GM18858 (cell line): ENCODE measurements around the gene CARD16.
"Not testable (repeated sequence)": the region's sequence is repeated elsewhere in the genome, so short reads cannot be mapped to it uniquely, and the experiment has no call there.

Source experiments
- ATAC-seq: cut with Tn5 transposase; IDR thresholded peaks from one replicate; pipeline ENCODE4 v1.9.1; 2021; ENCODE audit not compliant: unreplicated experiment

CARD16 gene

DNA sequence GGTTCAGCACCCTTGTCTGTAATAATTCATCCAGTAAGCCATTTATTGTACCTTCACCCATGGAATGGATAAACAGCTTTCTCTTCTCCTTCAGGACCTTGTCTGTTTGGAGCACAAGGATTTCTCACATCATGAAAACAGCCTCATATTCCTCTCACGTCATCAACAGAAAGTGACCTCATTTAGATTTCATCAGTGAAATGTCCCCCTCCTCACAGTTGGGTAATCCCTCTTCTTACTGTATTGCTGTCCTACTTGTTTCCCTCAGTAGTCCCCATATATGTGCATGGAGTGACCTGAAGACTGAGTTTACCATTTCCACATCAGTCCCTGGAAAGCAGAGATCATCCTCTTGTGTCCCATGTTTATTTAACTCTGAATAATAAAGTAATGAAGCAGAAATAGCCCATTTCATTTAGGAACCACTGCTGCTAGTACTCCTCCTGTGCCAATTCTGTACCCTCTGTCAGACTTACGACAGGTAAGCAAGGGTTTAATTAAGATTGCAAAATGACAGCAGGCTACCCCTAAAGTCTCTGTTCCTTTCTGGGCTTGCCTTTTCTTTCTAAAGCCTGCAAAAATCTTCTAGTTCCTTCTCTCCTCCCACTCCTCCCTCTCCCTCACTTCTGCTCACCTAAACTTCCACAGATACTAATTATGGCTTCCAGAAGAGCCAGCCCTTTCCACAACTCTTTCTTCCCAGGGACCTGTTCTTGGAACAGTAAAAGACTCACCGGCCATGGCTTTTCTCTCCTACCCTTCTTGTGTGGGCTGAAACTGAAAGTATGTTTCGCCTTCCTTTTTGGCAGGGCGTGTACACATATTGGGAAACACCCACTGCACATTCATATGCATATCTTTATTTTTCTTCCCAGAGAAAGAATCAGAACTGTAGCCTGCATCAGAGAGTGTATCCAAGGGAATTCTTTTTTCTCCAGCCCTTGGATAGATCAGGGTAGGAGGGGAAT is at the start of gene CARD16:
TSS of gene CARD16 (minus strand) at position 779 of the 968 bp plus-strand sequence. CDS start at position 741, 38 bp downstream.
- ATAC-seq, result peak; percentile 99

DNA sequence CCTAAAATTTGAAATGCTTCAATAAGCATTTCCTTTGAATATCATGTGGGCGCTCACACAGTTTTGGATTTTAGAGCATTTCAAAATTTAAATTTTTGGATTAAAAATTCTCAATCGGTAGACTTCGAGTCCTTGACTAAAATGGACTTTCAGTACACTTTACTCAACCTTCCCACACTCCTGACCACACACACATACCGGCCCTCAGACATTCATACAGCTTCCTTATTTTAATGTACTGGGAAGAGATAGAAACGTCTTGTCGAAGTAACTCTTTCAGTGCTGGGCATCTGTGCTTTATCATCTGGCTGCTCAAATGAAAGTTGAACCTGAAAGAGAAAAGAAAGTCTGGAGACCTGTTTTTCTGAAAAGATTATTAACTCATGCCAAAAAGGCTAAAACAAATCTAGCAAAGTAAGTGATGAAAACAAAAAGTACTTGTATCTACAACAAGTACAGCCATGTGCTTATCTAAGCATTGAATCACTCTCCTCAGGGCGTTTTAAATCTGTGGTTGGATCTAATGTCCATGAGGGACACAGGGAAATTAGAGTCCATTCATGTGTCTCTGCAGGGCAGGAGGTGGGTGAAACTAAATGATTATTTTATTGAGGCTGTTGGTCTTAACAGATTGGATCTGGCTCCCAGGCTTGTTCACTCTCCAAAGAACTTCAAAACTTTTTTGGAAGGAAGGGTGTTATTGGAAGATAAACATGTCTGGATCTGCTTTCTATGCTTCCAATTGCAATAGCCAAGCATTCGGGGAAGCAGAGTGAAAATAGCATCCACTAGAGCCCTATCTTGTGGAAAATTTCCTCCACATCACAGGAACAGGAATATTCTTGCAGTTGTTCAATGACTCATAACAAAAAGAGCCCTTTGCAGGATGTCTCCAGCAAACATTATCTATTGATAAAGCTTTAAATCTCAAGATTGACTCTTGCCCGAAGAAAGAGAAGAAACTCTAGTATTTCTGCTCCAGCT is 47.4 kb upstream of the CARD16 start:
- ATAC-seq, result no peak

DNA sequence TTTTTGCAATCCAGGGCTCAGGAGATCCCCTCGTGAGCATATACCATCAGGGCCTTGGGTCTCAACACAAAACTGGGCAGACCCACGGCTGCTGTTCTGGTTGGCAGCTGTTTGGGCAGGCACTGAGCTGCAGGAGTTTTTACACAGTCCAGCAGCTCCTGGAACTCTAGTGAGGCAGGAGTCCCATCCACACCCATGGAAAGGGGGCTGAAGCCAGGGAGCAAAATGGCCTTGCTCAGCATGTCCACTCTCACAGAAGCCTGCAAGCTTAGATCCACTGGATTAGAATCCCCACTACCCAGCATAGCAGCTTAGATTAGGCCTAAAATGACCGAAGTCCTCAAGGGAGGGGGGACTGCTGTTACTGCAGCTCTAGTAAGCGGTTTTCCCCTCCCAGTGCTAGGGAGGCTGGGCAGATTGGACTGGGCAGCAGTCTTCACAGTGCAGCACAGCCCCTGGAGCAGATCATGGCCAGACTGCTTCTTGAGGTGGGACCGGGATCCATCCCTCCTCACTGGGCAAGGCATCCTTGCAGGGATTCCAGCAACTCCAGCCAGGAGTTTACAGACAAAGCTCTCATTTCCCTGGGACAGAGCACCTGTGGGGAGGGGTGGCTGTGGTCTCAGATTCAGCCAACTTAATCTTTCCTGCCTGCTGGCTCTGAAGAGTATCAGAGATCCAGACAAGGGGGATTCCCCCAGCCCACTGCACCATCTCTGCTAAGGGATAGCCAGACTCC is 36.4 kb upstream of the CARD16 start:
- ATAC-seq, result no peak

DNA sequence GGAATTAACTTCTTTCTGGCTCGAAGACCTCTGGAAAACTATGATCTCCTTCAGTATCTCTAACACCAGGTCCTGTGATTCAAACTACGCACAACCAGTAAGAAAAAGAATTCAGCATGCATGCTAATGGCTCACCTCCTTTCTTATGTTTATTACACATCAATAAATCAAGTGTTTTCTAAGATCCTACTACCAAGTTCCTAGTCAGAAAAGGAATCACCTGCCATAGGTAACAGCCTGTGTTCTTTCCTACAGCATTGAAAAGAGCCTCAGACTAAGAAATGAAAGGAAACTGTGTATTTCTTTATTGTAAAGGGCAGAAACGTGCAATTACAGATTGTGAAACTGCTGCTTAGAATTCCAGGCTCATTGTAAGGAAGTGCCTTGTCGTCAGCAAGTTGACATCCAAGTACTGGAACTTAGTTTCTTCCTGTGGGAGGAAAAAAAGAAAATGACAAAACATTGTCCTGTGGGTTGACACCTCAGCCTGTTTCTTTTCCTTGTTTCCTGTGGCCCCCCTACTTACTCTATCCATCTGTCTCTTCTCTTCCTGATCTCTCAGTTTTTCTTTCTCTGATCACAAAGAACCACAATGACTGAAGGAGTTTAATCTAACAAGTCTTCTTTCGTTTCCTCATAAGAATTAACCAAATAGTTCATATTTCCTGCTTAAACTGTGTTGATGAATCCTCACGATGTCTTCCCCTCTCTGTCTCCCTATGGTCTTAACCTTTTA is 35.2 kb upstream of the CARD16 start:
- ATAC-seq, result not testable (repeated sequence)

DNA sequence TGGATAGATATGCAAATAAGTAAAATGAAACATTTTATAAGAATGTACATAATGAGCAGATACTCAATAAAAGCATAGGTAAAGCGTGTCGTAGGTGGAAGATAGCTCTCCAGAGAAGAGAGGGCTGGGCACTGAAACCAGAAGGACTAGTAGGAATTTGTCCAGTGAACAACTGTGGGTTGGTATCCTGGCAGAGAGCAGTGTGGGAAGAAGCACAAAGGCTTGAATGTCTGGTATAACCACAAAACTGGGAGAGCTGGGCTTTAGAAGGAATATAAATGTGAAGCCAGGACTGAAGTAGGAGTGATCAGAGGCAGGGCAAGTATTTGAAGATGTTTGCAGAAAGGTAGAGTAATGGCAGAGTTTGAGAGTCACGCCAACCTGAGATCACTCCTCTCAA is 33.1 kb upstream of the CARD16 start:
- ATAC-seq, result no peak

DNA sequence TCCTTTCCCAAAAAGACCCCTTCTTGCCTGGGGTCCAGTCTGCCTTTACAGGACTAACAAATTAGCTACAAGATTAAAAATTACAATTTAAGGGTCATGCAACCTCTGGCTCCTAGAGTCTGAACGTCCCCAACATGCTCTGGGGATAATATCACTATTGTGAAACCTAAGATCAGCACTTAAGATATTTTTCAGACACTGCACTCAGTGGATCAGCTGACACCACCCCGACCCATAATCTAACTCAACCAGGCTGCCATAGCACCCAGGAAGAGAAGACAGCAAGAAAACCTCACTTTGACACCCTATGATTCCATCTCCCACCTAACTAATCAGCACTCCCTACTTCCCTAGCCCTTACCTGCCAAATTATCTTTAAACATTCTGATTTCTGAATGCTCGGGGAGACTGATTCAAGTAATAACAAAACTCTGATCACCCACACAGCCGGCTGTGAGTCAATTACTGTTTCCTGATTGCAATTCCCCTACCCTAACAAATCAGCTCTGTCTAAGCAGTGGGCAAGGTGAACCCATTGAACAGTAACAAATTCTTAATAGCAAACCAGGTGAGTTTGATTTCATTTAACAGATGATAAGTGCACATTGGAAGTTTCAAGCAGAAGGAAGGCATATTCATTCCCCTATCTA is 32.1 kb upstream of the CARD16 start:
- ATAC-seq, result peak; percentile 49

DNA sequence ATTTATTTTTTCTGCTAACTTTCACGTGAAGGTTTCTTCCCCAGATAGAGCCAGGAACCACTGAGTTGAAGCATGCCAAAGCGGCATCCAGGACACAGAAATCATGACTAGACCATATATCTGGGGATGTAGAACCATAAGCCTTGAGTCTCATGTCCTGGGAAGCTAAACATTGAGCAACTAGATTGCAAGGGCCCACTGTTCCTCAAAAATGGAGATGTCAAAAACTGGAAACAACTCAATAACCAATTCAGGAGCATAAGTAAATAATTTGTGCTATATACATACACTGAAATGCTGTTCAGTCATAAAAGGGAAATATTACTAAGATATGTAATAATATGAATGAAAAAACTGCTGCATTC is 29.0 kb upstream of the CARD16 start:
- ATAC-seq, result no peak

DNA sequence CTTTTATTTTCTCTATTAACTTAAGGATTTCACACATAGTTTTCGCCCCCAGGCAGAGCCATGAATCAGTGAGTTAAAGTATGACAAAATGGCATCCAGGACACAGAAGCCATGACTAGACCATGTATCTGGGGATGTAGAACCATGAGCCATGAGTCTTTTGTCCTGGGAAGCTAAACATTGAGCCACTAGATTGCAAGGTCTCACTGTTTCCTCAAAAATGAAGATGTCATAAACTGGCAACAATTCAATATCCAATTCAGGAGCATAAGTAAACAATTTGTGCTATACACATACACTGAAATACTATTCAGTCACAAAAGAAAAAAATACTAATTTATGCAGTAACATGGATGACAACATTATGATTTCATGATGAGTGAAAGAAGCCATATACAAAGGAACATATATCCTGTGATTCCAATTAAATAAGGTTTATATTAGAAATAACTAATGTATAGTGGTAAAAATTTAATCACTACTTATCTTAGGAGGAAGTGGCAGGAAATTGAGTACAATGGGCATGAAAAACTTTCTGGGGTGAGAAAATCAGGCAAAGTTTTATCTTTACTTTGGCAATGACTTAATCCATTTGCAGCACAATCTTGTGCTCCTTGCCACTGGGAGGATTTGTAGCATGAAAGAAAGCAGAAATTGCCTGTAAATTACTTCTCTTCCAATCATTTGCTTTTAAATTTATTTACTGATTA is 28.5 kb upstream of the CARD16 start:
- ATAC-seq, result no peak

DNA sequence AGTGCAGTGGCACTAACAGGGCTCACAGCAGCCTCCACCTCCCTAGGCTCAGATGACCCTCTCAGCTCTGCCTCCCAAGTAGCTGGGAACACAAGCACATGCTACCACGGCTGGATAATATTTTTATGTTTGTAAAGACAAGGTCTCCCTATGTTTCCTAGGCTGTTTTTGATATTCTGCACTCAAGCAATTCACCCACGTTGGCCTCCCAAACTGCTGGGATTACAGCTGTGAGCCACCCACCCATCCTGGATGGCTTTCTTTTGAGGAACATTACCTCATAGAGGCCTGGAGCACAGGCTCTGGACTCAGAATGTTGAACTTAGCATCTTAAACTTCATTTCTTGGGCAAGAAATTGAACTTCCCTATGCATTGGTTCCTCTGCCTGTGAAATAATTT is 26.9 kb upstream of the CARD16 start:
- ATAC-seq, result not testable (repeated sequence)

DNA sequence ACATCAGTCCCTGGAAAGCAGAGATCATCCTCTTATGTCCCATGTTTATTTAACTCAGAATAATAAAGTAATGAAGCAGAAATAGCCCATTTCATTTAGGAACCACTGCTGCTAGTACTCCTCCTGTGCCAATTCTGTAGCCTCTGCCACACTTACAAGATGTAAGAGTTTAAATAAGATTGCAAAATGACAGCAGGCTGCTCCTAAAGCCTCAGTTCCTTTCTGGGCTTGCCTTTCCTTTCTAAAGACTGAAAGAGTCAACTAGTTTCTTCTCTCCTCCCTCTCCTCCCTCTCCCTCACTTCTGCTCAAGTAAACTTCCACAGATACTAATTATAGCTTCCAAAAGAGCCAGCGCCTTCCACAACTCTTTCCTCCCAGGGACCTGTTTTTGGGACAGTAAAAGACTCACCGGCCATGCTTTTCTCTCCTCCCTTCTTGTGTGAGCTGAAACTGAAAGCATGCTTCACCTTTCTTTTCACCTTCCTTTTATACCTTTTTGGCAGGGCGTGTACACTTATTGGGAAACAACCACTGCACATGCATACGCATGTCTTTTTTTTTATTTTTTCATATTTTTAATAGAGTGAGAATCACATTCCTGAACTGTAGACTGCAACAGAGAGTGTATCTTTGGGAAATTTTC is 26.1 kb upstream of the CARD16 start:
- no peak for ATAC-seq

DNA sequence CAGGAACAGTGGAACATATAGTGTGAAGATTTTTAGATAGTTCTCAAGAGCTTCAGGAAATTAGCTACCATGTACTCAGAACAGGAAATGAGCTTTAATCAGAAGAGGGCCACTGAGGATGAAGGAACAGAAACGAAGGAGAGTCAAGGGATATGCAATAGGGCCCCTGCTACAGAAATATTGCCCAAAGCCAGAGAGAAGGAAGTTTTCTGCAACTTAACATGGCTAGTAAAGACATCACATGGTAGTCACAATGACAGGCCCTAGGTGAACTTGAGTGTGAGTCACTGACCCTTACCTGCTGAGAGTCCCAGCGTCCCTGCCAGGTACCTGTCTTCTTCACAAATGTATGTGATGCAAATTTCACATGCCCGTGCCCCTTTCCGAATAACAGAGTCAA is 25.2 kb upstream of the CARD16 start:
- no peak for ATAC-seq

DNA sequence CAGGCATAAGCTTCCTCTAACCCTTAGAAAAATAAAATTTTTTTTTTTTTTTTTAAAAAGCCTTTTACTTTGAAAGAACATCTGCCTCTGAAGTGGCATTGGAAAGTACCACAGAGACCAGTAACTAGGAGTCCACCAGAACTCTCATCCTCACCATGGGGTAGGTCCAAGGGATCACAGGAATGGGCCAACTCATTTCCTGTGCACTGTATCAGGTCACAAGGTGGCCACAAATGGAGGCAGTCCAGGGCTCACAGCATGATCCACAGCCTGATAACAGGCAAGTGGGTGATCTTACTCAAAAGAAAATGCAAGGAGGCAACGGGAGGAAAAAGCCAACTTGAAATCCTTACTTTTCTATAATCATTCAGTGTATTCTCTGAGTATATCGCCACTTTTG is 24.6 kb upstream of the CARD16 start:
- not testable (repeated sequence) for ATAC-seq

DNA sequence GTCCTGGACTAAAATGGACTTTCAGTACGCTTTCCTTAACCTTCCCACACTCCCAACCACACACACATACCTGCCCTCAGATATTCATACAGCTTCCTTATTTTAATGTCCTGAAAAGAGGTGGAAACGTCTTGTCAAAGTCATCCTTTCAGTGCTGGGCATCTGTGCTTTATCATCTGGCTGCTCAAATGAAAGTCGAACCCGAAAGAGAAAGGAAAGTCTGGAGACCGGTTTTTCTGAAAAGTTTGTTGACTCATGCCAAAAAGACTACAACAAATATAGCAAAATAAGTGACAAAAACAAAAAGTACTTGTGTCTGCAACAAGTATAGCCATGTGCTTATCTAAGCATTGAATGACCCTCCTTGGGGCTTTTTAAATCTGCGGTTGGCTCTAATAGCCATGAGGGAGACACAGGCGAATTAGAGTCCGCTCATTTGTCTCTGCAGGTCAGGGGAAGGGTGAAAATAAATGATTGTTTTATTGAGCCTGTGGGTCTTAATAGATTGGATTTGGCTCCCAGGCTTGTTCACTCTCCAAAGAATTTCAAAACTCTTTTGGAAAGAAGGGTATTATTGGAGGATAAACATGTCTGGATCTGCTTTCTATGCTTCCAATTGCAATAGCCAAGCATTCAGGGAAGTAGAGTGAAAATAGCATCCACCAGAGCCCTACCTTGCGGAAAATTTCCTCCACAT is 18.3 kb upstream of the CARD16 start:
- ATAC-seq, result not testable (repeated sequence)

DNA sequence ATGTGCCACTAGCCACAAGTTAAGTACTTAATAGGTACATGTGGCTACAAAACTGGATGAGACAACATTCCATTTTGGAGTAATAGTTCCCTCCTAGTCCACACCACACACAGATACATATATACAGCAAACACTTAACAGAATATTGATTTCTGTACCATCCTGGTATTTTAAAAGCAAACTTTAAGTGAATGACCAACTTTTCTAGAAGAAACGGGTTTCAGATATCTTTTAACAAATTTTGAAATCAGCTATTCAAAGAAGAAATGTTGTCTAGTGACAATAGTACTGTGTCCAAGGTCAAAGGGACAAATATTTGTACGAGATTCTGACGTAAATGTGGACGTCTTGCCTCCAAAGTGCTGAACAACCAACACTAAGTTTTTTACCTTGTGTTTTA is 12.3 kb upstream of the CARD16 start:
- no peak for ATAC-seq

DNA sequence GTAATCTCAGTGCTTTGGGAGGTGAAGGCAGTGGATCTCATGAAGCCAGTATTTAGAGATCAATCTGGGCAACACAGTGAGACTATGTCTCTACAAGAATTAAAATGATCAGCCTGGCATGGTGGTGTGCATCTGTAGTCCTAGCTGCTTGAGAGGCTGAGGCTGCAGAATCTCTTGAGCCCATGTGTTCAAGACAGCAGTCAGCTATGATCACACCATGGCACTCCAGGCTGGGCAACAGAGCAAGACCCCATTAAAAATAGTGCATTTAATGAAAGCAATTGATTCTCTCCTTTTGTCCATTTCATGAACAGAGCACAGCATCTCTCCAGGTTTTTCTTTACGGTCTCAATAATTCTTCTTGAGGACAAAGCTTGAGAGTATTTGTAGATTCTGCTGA is 11.3 kb upstream of the CARD16 start:
- ATAC-seq, result no peak

DNA sequence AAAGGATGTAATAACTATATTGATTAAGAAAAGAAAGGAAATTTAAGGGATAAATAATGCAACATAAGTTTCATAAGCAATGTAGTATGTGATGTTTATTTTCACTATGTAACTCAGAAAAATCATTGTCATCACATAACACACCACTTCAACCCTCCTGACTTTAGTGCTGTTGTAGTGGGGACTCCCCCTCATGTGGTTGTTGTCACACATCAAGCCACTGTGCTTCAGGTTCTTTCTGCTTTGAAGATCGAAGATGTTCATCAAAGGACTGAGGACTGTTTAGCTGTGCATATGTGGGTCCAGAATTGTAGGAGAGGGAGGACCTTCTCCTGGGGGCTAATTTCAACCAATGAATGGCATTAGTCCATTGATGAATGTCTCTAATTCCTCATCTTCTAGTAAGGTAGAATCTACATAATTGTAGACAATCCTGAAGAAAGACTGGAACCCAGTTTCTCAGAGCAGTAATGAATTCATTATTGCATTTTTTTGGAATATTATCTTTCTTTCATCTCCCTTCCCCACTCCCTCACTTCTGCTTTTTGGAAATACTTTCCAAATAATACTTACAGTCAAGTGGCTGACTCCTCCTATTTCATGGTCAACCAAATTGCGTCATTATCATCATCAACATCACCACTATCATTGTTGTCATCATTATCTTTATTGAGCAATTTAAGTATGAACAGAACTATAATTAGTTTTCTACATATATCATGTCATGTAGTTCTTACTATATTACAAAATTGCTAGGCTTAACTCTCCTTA is 9.8 kb upstream of the CARD16 start:
- no peak for ATAC-seq

DNA sequence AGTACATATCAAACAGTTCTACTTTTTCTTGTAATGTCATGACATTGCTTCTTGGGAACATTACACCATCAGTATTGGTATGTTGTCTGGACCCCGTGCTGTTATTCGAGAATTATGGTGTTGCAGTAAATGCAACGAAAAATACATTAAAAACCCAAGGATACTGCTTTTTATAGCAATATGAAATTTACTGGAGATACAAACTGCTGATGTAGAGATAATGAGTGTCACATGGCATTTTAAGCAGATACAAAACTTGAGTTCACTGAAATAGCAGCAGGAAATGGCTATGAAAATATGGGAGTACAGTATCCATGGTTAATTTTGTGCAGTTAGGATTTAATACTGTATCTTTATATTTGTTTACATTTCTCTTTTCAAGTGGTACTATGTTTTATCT is 7.4 kb upstream of the CARD16 start:
- no peak for ATAC-seq
